Daoy (cell line): ENCODE data around the gene CORO1C. TPM values are rescaled to one million over a fixed set of nuclear protein-coding genes. Genes with fewer than 3 reads are reported as not detected.
A peak's percentile ranks its signal among the peaks of the same experiment; 100 is the strongest.

Experiments
- DNase-seq: peaks from one replicate; pipeline ENCODE4 v3.0.0-alpha.2; 2015; ENCODE audit warnings: low read depth
- total RNA-seq: library from RNA; depleted of rRNA; stranded (reverse); fragments of >200 nt; shearing (Covaris generic); gene quantifications from 2 replicates; pipeline ENCODE4 v1.2.3, GENCODE V29; 2014

Gene CORO1C
- total RNA-seq, 1 experiment from 2014 or later = 136 TPM

DNA sequence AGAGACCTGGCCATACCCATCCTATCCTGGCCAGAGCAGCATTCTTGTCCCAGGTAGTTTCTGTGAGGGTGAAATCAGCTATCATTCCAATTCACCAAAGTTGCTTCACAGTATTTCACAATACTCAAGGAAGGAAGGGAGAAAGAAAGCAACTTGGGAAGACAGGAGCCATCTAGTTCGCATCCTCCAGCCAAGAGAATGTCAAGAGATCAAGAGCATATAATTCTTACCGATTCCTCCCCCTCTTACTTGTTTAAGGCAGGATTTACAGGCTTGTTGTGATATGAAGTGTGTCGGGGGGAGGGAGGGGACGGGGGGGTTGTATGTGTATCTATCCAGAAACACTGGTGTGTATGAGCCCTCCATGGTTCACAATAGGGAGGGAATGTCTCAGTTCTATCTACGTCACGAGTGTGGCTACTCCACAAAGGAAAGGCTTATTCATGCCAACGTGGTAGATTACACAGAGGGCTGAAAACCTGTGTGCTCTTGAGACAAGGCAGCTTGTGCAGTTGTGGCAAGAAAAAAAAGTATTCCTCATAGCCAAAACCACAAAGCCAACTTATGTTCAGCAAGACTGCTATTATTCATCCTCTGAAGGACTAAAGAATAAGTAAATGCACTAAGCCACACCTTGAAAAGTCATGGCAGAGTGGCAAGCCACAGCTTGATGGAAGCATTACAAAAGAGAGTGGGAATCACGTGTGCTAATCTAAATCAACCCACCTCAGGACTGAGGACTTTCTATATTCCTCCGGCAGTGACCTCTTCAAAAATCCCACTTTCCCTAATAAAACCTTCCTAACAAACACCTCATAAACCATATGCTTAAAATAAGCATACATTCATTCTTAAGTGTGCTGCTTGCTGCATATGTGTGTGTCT is 35.0 kb downstream of the CORO1C start:
- peak; percentile 92 for DNase-seq

DNA sequence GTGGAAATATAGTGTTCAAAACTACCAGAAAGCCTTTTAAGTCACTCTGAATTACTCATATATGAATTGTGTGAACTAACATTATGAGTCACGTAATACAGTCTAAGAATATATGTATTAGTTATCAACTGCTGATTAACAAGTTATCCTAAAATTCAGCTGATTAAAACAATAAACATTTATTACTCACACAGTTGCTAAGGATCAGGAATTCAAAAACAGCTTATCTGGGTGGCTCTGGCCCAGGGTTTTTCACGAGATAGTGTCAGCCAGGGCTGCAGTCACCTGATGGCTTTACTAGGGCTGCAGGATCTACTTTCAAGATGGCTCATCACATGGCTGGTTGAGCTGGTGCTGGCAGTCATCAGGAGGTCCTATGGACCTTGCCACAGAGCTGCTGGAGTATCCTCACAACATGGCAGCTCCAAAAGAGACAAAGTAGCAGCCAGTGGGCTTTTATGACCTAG is 36.5 kb downstream of the CORO1C start:
- DNase-seq = peak; percentile 31

DNA sequence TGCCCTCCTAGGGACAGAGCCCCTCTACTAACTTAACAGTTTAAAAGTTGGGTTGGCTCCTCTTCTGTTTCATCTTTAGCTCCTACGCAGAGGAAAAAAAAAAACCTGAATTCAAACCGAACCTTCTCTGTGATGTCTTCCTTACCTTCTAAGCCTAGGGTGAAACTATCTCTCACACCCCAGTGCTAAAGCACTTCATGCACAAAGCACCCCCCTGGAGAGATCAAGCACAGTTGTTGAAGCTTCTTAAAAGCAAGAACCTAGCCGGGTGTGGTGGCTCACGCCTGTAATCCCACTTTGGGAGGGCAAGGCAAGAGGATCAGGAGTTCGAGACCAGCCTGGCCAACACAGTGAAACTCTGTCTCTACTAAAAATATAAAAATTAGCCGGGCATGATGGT is 37.6 kb downstream of the CORO1C start:
- no peak for DNase-seq

DNA sequence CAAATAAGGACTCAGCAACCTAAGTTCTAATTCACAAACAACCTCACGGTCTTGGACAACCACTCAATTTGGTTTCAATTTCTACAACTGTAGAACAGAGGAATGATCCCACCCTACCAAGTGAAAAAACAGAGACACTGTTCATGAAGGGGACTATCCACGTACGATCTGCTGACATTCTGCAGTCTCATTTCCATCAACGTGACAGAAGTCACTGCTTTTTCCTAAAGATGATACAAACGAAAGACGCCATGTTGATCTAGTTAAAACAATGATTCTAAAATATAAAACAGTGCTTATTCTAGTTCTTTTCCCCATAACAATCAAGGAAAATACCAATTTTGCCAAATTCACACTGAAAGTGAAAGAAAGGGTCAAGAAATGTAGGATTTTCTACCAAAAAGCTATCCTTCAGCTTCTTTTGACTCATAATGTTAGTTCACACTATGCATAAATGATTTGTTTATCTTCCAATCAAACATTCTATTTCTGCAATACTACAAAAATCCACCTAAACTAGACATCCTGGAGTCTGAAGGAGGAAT is 38.1 kb downstream of the CORO1C start:
- DNase-seq = no peak

DNA sequence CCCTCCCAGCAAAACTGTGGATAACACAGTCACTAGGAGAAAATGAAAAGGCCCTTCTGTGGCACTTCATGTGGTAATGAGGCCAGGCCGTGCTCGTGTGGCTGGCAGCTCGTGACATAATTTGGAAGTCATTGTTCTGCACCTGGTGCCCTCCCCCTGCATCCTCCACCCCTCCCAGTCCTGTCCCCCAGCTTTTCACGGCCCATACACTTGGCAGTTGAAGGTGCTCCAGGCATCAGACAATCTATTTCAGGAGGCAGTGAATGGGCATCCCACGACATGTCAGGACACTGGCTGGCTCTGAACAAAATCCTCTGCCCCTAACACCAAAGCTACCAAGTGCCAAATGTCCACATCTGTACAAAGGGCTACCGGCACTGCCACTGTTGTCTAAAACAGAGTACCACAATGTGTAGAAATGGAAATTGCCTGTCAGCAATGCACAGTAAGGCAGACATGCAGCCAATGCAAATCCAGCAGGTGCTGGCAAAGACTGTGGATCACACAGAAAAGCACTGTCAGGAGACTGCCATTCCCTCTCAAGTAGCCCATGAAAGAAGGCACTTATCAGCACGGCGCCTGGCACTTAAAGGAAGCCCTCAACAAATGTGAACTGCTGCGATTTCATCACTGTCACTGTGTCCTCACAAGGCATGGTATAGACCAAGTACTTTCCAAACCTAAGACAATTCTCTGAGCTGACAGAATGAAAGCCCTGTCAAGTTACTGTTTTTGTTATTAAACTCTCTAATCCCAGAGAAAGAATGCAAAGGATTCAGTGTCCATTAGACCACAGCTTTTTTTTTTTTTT is 39.1 kb downstream of the CORO1C start:
- DNase-seq = peak; percentile 42

DNA sequence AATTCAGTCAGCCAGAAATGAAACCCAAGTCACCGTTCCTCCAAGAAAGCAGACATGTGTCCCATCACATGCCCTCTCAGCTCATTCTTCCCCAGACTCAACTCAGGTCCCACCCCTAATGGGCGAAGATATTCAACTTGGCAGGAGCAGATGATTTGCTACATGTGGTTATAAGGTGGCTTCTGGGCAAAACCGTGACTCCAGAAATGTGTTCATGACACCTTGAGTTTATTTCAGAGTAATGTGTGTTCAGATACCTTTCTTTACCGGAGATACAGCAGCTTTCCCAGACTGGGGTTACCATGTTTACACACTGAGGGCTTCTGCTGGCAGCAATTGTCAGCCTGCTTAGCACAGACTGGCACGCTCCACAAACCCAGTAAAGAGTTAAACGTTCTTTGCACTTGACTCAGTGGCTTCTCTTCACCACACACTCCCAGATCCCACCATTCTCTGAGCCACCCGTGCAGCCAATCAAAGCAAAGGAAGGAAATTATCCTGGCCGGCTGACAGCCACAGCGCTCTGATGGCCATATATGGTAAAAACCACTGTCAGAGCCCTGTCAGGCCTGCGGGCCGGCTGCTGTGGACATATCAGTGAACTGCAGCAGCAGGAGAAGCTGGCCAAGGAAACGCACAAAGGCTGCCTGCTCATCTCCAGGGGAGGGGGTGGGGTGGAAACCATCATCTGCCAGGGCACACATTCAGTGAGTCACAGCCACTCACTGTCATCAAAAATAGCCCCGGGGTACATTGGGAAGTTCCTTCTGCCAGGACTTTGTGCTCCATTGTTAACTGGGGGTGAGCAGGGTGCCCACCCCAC is 39.9 kb downstream of the CORO1C start:
- peak; percentile 99 for DNase-seq

DNA sequence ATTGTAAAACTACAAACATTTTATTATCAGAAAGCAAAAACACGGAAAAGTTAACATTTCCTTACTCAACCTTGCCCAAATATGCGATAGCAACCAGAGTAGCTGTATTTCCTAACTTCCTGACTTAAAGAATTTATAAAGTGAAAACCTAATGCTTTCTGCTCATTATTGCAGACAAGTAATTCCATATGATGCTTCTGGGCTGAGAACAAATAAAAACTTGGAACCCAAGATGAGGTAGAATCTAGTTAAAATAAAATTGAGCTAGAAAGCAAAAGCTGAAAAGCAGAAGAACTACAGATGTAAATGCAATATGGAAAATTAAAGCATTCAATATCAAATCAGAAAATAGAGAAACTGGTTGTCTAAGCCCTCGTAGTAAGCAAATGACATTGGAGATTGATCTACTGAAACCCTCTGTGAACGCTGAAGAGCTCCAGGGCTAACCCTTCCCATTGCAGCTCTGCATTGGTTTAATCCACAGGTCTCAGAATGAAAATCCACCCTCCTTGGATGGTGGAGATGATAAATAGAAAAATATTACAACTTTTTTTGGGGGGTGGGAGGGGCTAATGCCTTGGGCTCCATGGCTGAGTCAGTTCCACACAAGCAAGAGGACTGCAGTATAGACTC is 40.7 kb downstream of the CORO1C start:
- DNase-seq = no peak

DNA sequence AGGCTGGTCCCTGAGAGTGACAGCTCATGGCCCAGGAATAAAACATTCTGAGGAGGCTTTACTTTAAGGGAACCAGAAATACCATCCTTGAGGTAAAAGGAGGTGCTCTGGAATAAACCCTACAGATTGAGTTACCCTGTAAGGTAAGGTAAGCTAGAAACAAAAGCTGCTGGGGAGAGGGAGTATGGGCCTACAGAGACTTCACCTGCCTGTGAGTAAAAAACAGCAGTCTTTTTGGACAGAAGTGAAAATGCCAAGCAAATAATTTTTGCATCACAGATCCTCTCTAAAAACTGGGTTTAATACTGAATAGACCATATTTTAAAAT is 41.2 kb downstream of the CORO1C start:
- no peak for DNase-seq

DNA sequence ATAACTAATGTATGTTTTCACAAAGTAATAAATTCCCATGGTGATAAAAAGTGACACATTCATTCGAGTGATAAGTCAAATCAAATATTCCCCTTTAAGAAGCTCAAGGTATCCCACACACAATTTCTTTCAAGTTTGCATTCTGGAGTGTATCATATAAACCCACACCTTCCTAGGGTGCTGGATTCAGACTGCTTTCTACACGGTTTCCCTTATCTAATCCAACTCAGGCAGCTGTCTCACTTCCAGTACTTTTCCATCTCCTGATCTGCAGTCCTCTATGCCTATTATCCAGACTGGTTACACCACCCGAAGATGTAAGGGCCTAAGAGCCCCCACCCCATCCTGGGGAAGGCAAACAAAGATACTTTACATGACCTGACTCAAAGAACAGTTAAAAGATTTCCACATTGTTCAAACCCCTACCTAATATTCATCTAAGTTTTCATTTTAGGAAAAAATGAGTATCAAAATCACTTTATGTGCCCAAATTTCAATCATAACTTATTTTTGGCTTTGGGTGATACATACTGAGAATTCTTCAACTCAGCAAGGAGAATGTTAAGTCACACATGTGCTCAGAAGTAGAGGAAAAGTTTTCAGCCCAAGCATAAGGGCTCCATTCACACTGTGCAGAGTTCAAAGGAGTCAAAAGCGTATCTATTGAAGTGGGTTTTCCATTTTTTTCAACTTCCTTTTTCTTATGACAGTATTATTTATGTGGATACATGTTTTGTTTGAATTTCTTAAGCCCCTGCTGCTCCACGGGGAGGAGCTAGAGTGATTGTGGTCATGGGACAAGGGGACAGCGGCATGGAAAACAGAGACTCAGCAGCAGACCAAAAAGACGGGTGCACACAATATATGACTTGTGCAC is 41.8 kb downstream of the CORO1C start:
- DNase-seq = peak; percentile 49

DNA sequence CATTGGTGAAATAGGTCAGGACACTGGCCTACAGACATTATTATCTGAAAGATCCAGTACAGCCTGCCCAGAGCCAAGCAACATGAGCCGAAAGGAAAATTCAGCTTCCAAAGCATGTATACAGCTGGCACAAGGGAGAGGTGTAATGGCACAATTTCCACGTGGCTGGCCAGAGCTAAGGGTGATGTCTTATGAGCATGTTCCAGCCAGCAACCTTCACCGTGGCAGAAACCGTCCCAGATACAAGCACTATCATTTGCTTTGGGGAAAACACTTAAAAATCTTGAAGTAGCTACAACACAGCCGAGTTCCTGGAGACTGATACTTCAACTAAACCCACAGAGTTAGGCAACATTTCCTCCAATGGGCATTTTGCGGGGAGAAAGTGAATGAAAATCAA is 44.5 kb downstream of the CORO1C start:
- DNase-seq = no peak

DNA sequence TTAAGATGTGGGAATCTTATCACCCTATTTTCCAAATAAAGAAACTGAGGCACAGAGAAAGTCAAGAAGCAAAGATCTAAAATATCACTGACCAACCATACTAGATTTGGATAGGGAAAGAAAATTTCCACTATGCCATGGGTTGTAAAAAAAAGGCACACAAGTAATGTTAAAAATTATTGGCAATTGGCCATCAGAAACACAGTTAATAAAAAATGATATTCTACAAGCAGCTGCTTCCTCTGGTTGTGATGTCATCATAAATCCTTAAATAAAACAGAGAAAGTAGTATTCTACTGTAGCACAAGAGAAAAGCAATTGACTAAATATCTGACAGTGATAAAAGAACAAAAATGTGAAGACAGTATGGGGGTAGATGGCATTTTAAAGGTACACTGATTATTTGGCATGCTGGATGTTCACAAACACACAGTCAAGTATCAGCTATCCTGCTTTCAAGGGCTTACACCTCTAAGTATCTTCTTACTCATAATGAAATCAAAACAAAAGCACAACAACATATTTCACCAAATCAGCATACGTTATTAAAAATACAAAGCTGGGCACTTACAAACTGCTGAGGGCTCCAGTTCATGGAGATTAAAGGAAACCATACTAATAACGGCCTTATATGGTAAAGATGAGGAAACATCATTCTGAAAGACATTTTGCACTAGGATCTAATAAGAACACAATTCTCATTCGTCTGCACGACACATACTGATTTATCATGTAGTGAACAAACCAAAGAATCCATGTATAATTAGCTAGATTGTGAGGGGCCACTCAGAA is 45.7 kb downstream of the CORO1C start:
- no peak for DNase-seq

DNA sequence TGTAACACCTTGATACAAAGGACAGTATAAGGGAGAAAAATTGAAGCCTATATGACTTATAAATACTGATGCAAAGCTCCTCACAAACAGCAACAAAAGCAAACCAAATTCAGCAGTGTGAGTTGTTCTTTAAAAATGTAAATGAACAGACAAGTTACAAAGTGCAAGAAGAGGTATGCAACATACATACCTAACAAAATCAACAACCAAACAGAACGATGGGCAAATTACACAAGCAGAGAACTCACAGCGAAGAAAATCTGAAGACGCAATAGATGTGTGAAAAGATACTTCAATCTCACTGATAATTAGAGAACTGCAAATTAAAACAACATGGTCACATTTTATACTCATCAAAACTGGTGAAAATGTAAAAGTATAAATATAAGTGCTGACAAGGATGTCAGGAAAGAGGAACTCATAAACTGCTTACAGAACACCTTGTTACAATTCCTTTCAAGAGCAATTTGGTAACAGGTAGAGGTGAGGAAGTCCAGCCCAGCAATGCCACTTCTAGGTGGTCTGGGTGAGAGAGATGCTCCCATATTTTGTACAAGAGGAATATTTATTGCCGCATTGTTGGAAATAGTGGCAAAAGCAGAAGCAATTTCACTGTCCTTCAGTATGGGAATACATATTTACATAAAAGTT is 47.3 kb downstream of the CORO1C start:
- DNase-seq = no peak

DNA sequence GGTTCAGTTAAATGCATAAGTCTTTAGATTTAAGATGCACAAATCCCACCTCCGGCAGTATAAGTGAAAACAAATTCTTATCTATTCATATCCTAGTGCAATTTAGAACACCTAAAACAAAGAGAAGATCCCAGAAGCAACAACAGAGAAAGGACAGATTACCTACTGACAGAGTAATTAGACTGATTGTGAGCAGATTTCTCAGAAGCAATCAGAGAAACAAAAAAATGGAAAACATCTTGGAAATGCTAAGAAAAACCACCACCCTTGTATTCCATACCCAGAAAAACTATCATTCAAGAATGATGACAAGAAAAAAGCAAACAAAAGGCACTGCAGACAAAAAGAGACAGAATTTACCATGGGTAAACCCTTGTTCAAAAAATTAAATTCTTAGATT is 50.0 kb downstream of the CORO1C start:
- no peak for DNase-seq

DNA sequence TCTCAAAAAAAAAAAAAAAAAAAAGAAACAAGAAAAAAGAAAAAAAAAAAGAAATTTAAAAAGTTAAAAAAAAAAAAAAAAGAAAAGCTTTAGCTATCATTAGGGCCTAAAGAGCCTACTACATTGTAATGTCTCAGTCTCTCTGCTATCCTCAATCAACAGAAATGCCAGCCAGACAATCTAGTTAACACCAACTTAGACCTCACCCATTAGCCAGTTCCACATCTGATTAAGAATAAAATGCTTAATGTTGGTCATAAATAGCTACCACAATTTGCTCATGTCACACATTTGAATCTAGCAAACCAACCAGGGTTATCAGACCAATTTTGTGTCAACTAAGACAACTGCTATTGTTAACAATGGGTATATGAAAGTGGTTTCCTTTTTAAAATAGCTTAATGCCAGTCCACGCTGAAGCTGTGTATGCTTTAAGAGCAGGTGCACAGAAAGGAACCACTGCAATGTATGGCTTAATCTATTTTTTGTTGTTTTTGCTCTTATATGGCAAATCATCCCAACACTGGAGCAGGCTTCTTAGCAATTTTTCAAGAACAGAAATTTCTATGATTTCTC is 52.1 kb downstream of the CORO1C start:
- DNase-seq = no peak

DNA sequence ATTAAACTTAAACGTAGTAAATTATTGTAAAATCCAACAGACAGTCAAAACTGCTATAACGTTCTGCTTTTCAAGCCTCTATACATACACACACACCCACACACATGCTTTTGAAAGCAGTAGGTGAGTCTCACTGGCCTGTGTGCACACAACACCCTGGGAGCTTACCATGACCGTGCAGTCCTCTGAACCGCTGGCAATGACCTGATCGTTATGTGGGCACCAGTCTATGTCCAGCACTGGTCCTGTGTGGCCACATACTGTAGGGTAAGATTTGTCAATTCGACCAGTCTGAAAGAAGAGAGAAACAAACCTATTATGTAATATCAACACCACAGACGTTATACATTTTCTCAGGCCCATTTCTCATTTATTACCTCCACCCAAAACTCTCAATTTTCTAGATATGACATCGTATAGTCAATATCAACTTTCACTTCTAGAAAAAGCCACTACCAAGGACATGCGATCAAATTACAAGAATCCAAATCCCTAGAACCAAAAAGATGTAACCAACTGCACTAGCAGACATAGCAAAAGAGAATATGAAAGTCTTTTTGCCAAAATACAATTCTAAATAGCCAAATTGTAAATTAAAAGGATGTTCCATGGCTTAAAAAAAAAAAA is 53.1 kb downstream of the CORO1C start:
- DNase-seq = no peak

DNA sequence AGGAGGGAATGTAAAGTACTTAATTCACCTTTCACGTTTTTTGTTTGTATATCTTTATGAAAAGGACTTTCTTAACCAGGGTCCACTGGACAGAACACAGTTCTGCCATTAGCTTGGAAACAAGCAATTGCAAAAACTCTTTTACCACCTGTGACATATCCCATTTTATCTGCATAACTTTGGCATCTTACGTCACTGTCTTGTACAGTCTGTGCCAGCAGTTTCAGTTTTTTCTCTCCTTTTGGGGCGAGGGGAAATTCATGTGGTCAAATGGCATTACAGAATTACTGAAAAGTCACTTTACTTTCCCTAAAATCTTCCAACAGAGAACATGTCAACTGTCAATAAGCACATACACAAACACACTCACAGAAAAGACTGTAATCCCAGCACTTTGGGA is 53.9 kb downstream of the CORO1C start:
- DNase-seq = no peak

DNA sequence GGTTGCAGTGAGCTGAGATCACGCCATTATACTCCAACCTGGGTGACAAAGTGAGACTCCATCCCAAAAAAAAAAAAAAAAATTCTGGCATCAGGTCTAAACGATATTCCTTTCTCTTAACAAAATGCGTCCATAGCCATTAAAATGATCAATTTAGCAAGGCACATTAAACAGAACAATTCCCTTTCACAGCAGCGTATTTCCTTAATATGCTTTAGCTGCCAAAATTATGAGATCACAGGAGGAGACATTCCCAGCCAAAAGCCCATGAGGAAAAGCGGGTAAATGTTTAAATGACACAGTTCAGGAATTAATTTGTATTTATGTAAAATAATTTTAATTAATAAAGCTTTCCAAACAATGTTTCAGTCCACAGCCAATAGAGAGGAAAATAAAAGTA is 54.6 kb downstream of the CORO1C start:
- no peak for DNase-seq

DNA sequence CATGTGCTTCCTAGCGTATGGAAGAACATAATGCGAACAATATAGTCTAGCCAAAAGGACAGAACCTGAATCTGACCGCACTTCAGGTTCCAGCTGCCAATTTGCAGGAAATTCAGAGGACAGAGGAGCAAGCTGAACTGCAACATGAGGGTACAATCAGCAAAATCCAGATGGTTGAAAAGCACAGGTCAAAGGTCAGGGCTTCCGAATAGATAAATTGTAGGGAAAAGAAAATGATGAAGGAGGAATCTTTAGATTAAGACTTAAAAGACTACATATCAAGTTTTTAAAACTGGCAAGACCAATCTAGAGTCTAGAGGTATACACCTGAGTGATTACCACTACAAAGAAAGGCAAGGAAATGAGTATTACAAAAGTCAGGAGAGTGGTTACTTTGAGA is 55.5 kb downstream of the CORO1C start:
- DNase-seq = no peak
